T-helper 17 cell (primary cell): Measurements from ENCODE around the gene TMEM171. TPM values are rescaled to one million over a fixed set of nuclear protein-coding genes. Genes with fewer than 3 reads are reported as not detected.

ENCODE experiments used
- ATAC-seq: fragments of 150-1000 bp; cut with Tn5 transposase; 2 replicates; pipeline ENCODE4 v1.10.0; 2021; ENCODE audit warnings: mild to moderate bottlenecking, moderate library complexity
- DNase-seq, 3 donors: peaks; one replicate each; pipeline versions ENCODE4 v3.0.0 to v3.0.0-alpha.2; 2020 to 2021
- H3K9me3 ChIP-seq: one replicate; pipeline ENCODE4 v1.7.0; 2013; ENCODE audit warnings: low read length, mild to moderate bottlenecking; ENCODE audit not compliant: control insufficient read depth, poor library complexity, severe bottlenecking
- H3K27ac Mint-ChIP-seq: one replicate; pipeline ENCODE4 v1.8.0; 2022; ENCODE audit warnings: mild to moderate bottlenecking, moderate library complexity, mixed read lengths
- H3K27me3 Mint-ChIP-seq: one replicate; pipeline ENCODE4 v1.8.0; 2022; ENCODE audit warnings: mixed read lengths
- H3K36me3 Mint-ChIP-seq: one replicate; pipeline ENCODE4 v1.8.0; 2022; ENCODE audit warnings: low read depth, mixed read lengths
- H3K4me1 Mint-ChIP-seq: one replicate; pipeline ENCODE4 v1.8.0; 2022; ENCODE audit warnings: mild to moderate bottlenecking, mixed read lengths
- H3K4me3 Mint-ChIP-seq: one replicate; pipeline ENCODE4 v1.8.0; 2022; ENCODE audit warnings: mild to moderate bottlenecking, moderate library complexity, mixed read lengths
- total RNA-seq, 4 donors: library from RNA in 2 of 4; stranded (reverse) in 2 of 4; gene quantifications; one replicate each; pipeline ENCODE4 v1.2.3 and lab custom pipeline; 2022 to 2026

TMEM171 gene
- total RNA-seq, 2 donors from 2014 or later, result 0.50 TPM; not detected in 1

- H3K36me3 Mint-ChIP-seq, result peaks cover 4% of the 10 kb centered on the region
- no peak overlapping the region for H3K27ac Mint-ChIP-seq
- no peak overlapping the region for H3K4me3 Mint-ChIP-seq
- H3K27me3 Mint-ChIP-seq, result peaks cover 35% of the 10 kb centered on the region
- no peaks in the 10 kb centered on the region for H3K9me3 ChIP-seq
- no peak for DNase-seq
- H3K4me1 Mint-ChIP-seq, result no peaks in the 10 kb centered on the region
- no peak for ATAC-seq
Observed at GRCh38 chr5:73111536-73111935, 8.8 kb upstream of the TMEM171 start.

- Mint-ChIP-seq H3K4me3 (no peak overlapping the region), H3K36me3 (peaks cover 4% of the 10 kb centered on the region), H3K4me1 (no peaks in the 10 kb centered on the region), H3K27me3 (peaks cover 43% of the 10 kb centered on the region), H3K27ac (no peak overlapping the region)
- no peaks in the 10 kb centered on the region for H3K9me3 ChIP-seq
- no peak for ATAC-seq
- DNase-seq, result no peak
Observed at GRCh38 chr5:73112359-73112758, 8.0 kb upstream of the TMEM171 start.

- Mint-ChIP-seq H3K27ac (no peak overlapping the region), H3K4me1 (peaks cover 3% of the 10 kb centered on the region), H3K27me3 (peaks cover 52% of the 10 kb centered on the region), H3K36me3 (peaks cover 4% of the 10 kb centered on the region), H3K4me3 (no peak overlapping the region)
- DNase-seq (no peak), ATAC-seq (no peak)
- no peaks in the 10 kb centered on the region for H3K9me3 ChIP-seq
Observed at GRCh38 chr5:73114044-73114688, 6.2 kb upstream of the TMEM171 start.

- H3K9me3 ChIP-seq, result no peaks in the 10 kb centered on the region
- Mint-ChIP-seq H3K4me1 (peaks cover 7% of the 10 kb centered on the region), H3K27ac (no peak overlapping the region), H3K27me3 (peaks cover 52% of the 10 kb centered on the region), H3K36me3 (peaks cover 4% of the 10 kb centered on the region), H3K4me3 (no peak overlapping the region)
- DNase-seq (no peak), ATAC-seq (no peak)
Observed at GRCh38 chr5:73115399-73116051, 4.8 kb upstream of the TMEM171 start.

GRCh38 chr5:73116506-73116905 lies 3.9 kb upstream of the TMEM171 start:
- ATAC-seq, result no peak
- H3K4me1 Mint-ChIP-seq, result peaks cover 10% of the 10 kb centered on the region
- DNase-seq, result no peak
- H3K27ac Mint-ChIP-seq, result no peak overlapping the region
- no peak overlapping the region for H3K4me3 Mint-ChIP-seq
- peaks cover 62% of the 10 kb centered on the region for H3K27me3 Mint-ChIP-seq
- H3K36me3 Mint-ChIP-seq, result peaks cover 6% of the 10 kb centered on the region
- no peaks in the 10 kb centered on the region for H3K9me3 ChIP-seq

GRCh38 chr5:73117088-73117740 lies 3.2 kb upstream of the TMEM171 start:
- H3K27me3 Mint-ChIP-seq, result peaks cover 66% of the 10 kb centered on the region
- H3K9me3 ChIP-seq, result no peaks in the 10 kb centered on the region
- ATAC-seq (no peak), DNase-seq (no peak)
- H3K4me3 Mint-ChIP-seq, result no peak overlapping the region
- H3K27ac Mint-ChIP-seq, result no peak overlapping the region
- H3K36me3 Mint-ChIP-seq, result peaks cover 6% of the 10 kb centered on the region
- H3K4me1 Mint-ChIP-seq, result peaks cover 13% of the 10 kb centered on the region

- Mint-ChIP-seq H3K36me3 (peaks cover 2% of the 10 kb centered on the region), H3K27ac (no peak overlapping the region), H3K4me3 (no peak overlapping the region), H3K27me3 (peaks cover 64% of the 10 kb centered on the region), H3K4me1 (peaks cover 17% of the 10 kb centered on the region)
- H3K9me3 ChIP-seq, result no peaks in the 10 kb centered on the region
- ATAC-seq, result no peak
- no peak for DNase-seq
Observed at GRCh38 chr5:73118391-73118973, 1.9 kb upstream of the TMEM171 start.

GRCh38 chr5:73119451-73120157 lies 771 bp upstream of the TMEM171 start:
- peaks cover 23% of the 10 kb centered on the region for H3K4me1 Mint-ChIP-seq
- DNase-seq (no peak), ATAC-seq (peak; percentile 73)
- H3K27ac Mint-ChIP-seq, result no peak overlapping the region
- H3K9me3 ChIP-seq, result no peaks in the 10 kb centered on the region
- peak overlapping the region; percentile 81 for H3K4me3 Mint-ChIP-seq
- peaks cover 70% of the 10 kb centered on the region for H3K27me3 Mint-ChIP-seq
- peaks cover 2% of the 10 kb centered on the region for H3K36me3 Mint-ChIP-seq

GRCh38 chr5:73121119-73121463 lies 716 bp downstream of the TMEM171 start:
- H3K9me3 ChIP-seq, result no peaks in the 10 kb centered on the region
- Mint-ChIP-seq H3K27me3 (peaks cover 72% of the 10 kb centered on the region), H3K4me3 (peak overlapping the region; percentile 55), H3K27ac (no peak overlapping the region), H3K36me3 (peaks cover 2% of the 10 kb centered on the region), H3K4me1 (peaks cover 23% of the 10 kb centered on the region)
- ATAC-seq (no peak), DNase-seq (no peak)

- ATAC-seq, result no peak
- H3K27ac Mint-ChIP-seq, result peak overlapping the region; percentile 53
- H3K36me3 Mint-ChIP-seq, result peaks cover 2% of the 10 kb centered on the region
- DNase-seq, result no peak
- peaks cover 22% of the 10 kb centered on the region for H3K4me1 Mint-ChIP-seq
- peak overlapping the region; percentile 71 for H3K4me3 Mint-ChIP-seq
- no peaks in the 10 kb centered on the region for H3K9me3 ChIP-seq
- peaks cover 68% of the 10 kb centered on the region for H3K27me3 Mint-ChIP-seq
Observed at GRCh38 chr5:73122875-73123810, 2.8 kb downstream of the TMEM171 start.

GRCh38 chr5:73125289-73125688 lies 4.9 kb downstream of the TMEM171 start:
- peaks cover 73% of the 10 kb centered on the region for H3K27me3 Mint-ChIP-seq
- DNase-seq, result no peak
- no peaks in the 10 kb centered on the region for H3K9me3 ChIP-seq
- no peak overlapping the region for H3K27ac Mint-ChIP-seq
- no peak overlapping the region for H3K4me3 Mint-ChIP-seq
- peaks cover 7% of the 10 kb centered on the region for H3K36me3 Mint-ChIP-seq
- ATAC-seq, result no peak
- H3K4me1 Mint-ChIP-seq, result peaks cover 19% of the 10 kb centered on the region

GRCh38 chr5:73126381-73126780 lies 6.0 kb downstream of the TMEM171 start:
- Mint-ChIP-seq H3K27me3 (peaks cover 75% of the 10 kb centered on the region), H3K4me1 (peaks cover 18% of the 10 kb centered on the region), H3K36me3 (peaks cover 5% of the 10 kb centered on the region), H3K4me3 (no peak overlapping the region), H3K27ac (no peak overlapping the region)
- ATAC-seq (no peak), DNase-seq (no peak)
- no peaks in the 10 kb centered on the region for H3K9me3 ChIP-seq
